Glomerular endothelial cell (primary cell): ENCODE results near the gene TMEM123. TPM values are rescaled to one million over a fixed set of nuclear protein-coding genes. Genes with fewer than 3 reads are reported as not detected.

Source experiments
- DNase-seq: peaks from one replicate; pipeline ENCODE4 v3.0.0-alpha.2; 2011; ENCODE audit warnings: low read depth, low spot score; ENCODE audit errors: extremely low read depth
- total RNA-seq: library from RNA; depleted of rRNA; stranded (reverse); fragments of >200 nt; gene quantifications from 2 replicates; pipeline ENCODE4 v1.2.3, GENCODE V29; 2015

The TMEM123 gene
- total RNA-seq, 1 donor from 2014 or later = 149 TPM

- DNase-seq = no peak
Measured at GRCh38 chr11:102426570-102426969, 26.0 kb downstream of the TMEM123 start.

GRCh38 chr11:102426000-102426399, 26.6 kb downstream of the TMEM123 start:
- DNase-seq = no peak

- no peak for DNase-seq
Measured at GRCh38 chr11:102423936-102424335, 28.6 kb downstream of the TMEM123 start.

DNA sequence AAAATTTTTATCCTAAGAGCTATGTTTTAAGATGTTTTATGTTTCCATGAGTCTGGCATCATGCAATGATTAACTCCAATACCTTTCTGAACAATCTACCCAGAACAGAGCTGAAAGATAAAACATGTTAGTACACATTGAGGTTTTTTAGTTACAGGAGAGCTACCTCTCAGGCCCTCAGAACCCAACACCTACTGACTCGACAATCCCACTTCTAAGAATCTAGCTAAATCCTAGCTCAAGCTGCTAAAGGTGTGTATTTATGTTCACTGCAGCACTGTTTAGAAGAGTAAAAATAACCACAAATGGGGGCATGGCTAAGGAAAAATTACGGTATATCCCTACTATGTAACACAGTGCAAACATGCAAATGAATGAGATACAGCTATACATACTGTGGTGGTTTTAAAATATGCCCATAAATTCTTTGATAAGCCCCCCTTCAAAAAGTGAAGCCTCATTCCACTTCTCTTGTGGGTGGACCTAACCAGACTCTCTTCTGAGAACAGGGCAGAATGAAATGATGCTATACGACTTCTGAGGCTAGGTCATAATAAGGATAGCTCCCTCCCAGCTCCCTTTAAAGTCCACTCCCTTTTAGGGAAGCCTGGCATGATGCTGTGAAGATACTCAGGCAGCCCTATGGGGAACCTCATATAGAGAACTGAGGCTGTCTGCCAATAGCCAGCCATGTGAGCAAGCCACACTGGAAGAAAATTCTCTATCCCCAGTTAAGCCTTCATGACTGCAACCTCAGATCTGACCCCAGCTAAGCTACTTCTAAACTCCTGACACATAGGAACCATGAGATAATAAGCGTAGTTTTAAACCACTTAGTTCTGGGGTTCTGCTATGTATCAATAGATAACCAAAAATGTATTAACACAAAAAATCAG, 29.5 kb downstream of the TMEM123 start:
- no peak for DNase-seq

- no peak for DNase-seq
Measured at GRCh38 chr11:102421261-102421660, 31.3 kb downstream of the TMEM123 start.

- no peak for DNase-seq
Measured at GRCh38 chr11:102420547-102420946, 32.0 kb downstream of the TMEM123 start.

DNA sequence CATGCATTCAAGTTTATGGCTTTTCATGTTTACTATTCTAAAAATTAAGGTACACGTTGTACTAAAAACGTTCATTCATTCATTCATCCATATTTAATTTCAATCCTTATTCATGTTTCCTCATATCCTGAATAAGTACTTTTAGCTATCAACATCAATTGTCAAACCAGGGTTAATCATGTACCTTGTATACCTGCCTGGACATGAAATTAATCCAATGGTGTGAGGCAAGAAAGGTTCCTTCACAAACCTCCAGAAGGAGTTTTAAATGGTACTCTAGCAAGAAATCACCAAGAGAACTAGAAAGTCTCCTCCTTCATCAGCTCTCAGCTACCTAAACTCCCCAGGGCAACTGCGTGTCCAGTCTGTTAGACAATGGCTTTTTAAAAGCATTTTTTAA, 33.4 kb downstream of the TMEM123 start:
- no peak for DNase-seq

DNA sequence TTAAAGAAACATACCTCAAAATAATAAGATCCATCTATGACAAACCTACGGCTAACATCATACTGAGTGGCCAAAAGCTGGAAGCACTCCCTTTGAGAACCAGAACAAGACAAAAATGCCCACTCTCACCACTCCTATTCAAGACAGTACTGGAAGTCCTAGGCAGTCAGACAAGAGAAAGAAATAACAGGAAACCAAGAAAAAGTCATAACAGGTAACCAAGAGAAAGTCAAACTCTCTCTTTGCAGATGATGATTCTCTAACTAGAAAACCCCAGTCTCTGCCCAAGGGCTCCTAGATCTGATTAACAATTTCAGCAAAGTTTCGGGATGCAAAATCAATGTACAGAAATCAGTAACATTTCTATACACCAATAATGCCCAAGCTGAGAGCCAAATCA, 35.6 kb downstream of the TMEM123 start:
- no peak for DNase-seq

GRCh38 chr11:102415304-102415916, 37.2 kb downstream of the TMEM123 start:
- no peak for DNase-seq

DNA sequence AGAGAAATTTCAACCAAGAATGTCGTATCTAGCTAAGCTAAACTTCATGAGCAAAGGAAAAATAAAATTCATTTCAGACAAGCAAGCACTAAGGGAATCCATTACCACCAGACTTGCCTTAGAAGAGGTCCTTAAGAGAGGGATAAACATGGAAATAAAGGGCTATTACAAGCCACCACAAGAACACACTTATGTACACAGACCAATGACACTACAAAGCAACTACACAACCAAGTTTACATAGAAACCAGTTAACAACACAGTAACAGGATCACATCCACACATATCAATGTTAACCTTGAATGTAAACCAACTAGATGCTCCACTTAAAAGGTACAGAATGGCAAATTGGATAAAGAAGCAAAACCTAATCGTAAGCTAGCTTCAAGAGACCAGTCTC, 38.0 kb downstream of the TMEM123 start:
- DNase-seq = no peak

- no peak for DNase-seq
Measured at GRCh38 chr11:102413497-102413896, 39.1 kb downstream of the TMEM123 start.

DNA sequence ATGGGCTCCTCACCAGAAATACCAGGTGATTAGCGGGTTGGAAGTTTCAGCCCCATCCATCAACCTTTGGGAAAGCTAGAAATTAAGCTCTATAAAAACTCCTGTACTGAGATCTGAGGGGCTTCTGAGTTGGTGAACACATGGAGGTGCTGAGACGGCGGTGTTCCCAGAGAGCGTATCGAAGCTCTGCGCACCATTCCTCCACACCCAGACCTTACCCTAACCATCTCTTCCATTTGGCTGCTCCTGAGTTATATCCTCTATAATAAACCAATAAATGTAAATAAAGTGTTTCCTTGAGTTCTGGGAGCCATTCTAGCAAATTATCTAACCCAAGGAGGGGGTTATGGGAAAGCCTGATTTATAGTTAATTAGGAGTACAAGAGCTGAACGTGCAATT, 41.4 kb downstream of the TMEM123 start:
- no peak for DNase-seq

GRCh38 chr11:102410382-102410784, 42.2 kb downstream of the TMEM123 start:
- DNase-seq = no peak

DNA sequence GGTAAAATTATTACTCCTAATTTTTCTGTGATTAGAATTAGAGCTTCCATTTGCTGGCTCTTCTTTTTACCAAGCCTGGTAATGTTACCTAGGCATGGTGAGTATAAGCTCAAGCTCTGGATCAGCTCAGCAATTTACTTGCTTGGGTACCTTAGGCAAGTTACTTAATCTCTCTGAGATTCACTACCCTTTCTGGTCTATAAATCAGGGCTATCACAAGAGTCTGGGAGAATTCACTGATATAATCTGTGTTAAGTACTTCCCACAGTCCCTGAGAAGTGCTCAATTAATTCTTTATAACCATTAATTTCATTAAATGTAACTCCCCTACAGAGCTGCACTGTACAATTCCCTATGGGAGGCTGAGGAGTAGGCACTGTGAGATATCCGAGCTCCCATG, 44.2 kb downstream of the TMEM123 start:
- DNase-seq = no peak

DNA sequence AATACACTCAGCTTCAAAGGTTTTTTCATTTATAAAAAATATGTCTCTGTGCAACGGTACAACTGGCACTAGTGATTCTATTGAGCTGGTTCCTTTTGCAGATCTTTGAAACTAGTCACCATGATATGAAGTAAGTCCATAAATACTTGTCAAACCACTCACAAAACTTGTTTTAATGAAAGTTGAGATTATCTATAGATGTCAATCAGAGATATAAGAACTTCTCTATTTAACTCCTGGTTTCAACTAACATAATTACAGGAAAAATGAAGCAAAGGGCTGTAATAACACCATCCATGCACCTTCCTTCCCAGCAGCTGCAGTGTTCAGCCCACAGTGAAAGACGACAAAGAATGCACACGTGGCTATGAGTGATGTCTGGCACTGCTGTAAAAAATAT, 44.7 kb downstream of the TMEM123 start:
- no peak for DNase-seq

DNA sequence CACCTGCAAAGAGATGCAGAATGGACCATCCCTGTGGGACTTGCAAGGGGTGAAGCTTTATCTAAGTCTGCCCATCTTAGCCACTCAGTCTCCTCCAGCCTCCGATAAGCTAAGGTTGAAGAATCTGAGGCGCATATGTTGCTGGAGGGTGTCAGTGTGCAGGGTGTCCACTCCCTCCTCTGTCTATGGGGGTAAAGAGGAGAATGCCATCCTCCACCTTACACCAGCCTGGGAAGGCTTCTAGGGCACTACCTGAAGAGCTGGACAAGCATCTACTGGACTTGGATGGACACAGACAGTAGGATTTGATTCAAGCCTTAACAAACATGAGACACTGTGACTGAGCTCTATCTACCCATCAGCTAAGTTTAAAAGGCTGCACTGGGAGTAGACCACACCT, 46.5 kb downstream of the TMEM123 start:
- DNase-seq = no peak

- no peak for DNase-seq
Measured at GRCh38 chr11:102405501-102405900, 47.1 kb downstream of the TMEM123 start.

DNA sequence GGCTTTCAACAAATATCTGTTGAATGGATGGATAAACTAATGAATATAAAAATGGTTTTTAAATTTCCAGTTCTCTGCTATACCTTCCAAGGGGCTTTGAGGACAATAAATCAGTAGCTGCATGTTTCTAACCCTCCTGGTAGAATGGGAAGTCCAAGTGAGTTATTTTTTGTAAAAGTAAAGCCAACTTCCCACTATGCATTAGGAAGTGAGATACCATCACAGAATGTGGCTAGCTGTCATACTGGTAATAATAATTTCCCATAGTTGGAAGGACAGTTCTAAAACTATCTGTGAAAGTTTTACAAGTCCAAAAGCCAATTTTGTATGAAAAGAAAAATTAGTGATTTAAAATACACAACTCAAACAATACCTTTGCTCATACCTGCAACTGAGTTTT, 50.0 kb downstream of the TMEM123 start:
- DNase-seq = no peak

- DNase-seq = no peak
Measured at GRCh38 chr11:102401905-102402304, 50.7 kb downstream of the TMEM123 start.

- no peak for DNase-seq
Measured at GRCh38 chr11:102400603-102401002, 52.0 kb downstream of the TMEM123 start.

GRCh38 chr11:102399189-102399588, 53.4 kb downstream of the TMEM123 start:
- DNase-seq = no peak

DNA sequence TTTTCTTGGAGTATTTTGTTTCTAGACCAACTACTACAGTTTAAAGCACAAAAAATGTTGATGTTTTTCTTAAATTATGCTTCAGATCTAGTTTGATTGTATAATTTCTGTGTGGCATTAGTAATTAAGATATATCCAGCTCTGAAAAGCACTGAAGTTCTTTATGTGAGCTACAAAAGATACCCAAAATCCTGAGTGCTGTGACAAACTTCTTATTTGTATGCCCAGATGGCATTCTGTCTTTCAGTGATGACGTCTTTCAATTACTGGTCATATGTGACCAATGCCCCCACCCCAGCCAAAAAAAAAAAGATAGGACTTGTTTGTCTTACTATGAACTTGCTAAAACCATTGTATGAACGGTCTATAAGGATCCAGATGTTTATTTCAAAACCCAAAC, 54.3 kb downstream of the TMEM123 start:
- DNase-seq = no peak
